ENCODE measurements around the gene TMEM87A.

- TF ChIP-seq CTCF (IDR thresholded peaks at IDR 0.05) (no peak), POLR2A (IDR thresholded peaks at IDR 0.05) (no peak), EP300 (IDR thresholded peaks at IDR 0.05) (no peak)
Measured at GRCh38 chr15:42264795-42265194, 8.4 kb downstream of the TMEM87A start.

Measured in ovary (tissue), 3 donors.